ENCODE results near the gene ABLIM1. TPM values are rescaled to one million over a fixed set of nuclear protein-coding genes. Genes with fewer than 3 reads are reported as not detected.
A peak's percentile ranks its signal among the peaks of the same experiment; 100 is the strongest.

Gene ABLIM1
- total RNA-seq, 1 donor from 2014 or later: 70.0 TPM

- Mint-ChIP-seq H3K4me3 (ENCODE audit: unreplicated experiment) (no peak overlapping the region), H3K36me3 (ENCODE audit: low read depth, unreplicated experiment) (no peaks in the 10 kb centered on the region), H3K27me3 (ENCODE audit: low read depth, unreplicated experiment) (peaks cover 1% of the 10 kb centered on the region), H3K9me3 (ENCODE audit: unreplicated experiment) (no peaks in the 10 kb centered on the region), H3K4me1 (ENCODE audit: low read depth, unreplicated experiment) (peaks cover 3% of the 10 kb centered on the region), H3K27ac (ENCODE audit: unreplicated experiment) (peak overlapping the region; percentile 66)
- Histone ChIP-seq H3K9me3 (ENCODE audit: insufficient read depth, low read depth, low read length) (no peaks in the 10 kb centered on the region), H3K4me3 (ENCODE audit: insufficient read depth, low read depth, low read length) (no peak overlapping the region), H3K36me3 (ENCODE audit: insufficient read depth, low read length) (no peaks in the 10 kb centered on the region), H3K27ac (ENCODE audit: low read depth, low read length) (no peak overlapping the region), H3K9ac (ENCODE audit: low read length) (no peak overlapping the region), H3K4me1 (ENCODE audit: insufficient read depth, low read length) (peaks cover 4% of the 10 kb centered on the region), H3K27me3 (ENCODE audit: insufficient read depth, low read length) (no peaks in the 10 kb centered on the region), H3K4me2 (ENCODE audit: low read length) (no peak overlapping the region), H2AFZ (ENCODE audit: low read depth, low read length) (no peak overlapping the region), H3K79me2 (ENCODE audit: insufficient read depth, low read length) (no peaks in the 10 kb centered on the region), H4K20me1 (ENCODE audit: insufficient read depth, low read length) (no peaks in the 10 kb centered on the region)
- FAIRE-seq (no peak), DNase-seq (ENCODE audit: low read depth) (no peak)
- TF ChIP-seq, protein P1, sequence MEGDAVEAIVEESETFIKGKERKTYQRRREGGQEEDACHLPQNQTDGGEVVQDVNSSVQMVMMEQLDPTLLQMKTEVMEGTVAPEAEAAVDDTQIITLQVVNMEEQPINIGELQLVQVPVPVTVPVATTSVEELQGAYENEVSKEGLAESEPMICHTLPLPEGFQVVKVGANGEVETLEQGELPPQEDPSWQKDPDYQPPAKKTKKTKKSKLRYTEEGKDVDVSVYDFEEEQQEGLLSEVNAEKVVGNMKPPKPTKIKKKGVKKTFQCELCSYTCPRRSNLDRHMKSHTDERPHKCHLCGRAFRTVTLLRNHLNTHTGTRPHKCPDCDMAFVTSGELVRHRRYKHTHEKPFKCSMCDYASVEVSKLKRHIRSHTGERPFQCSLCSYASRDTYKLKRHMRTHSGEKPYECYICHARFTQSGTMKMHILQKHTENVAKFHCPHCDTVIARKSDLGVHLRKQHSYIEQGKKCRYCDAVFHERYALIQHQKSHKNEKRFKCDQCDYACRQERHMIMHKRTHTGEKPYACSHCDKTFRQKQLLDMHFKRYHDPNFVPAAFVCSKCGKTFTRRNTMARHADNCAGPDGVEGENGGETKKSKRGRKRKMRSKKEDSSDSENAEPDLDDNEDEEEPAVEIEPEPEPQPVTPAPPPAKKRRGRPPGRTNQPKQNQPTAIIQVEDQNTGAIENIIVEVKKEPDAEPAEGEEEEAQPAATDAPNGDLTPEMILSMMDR (IDR thresholded peaks at IDR 0.05; ENCODE audit: insufficient read depth, low read depth, low read length): peak; percentile 64
- no peak for TF ChIP-seq EZH2 (IDR thresholded peaks at IDR 0.05; ENCODE audit: insufficient read depth, low read length)
Observed at GRCh38 chr10:114703377-114704107, 45.5 kb upstream of the ABLIM1 start.

DNA sequence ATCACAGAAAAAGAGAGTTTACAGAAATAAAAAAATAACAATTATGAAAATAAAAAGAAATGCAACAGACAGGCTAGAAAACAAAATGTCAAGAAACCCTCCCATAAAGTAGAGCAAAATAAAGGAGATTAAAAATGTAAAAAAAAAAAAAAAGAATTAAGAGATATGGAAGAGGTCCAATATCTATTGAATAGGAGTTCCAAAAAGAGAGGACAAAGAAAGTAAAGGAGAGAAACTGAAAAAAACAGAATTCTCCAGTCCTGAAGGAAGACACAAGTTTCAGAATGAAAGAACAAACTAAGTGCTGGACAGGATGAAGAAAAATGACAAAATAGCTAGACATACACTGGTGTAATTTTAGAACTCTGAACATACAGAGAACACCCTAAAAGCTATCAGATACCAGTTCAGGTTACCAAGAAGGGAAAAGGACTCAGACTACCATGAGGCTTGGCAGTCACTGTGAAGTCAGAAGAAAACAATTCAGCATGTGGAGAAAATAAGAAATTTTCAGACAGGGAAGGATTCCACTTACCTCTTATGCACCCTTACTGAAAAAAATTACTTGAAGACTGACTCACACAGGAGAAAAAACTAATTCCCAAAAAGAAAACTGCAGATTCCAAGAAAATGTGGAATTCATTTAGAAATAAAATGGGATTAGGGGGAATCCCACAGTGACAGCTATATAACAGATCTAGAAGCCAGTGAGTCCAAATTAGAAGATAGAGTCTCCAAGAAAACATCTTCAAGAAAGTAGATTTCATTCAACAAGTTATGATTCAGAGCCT, 40.4 kb upstream of the ABLIM1 start:
- H3K36me3 ChIP-seq (ENCODE audit: insufficient read depth, low read length): no peaks in the 10 kb centered on the region
- no peaks in the 10 kb centered on the region for H3K27me3 Mint-ChIP-seq (ENCODE audit: low read depth, unreplicated experiment)
- H3K4me3 Mint-ChIP-seq (ENCODE audit: unreplicated experiment): peak overlapping the region; percentile 29
- TF ChIP-seq EZH2 (IDR thresholded peaks at IDR 0.05; ENCODE audit: insufficient read depth, low read length): no peak
- TF ChIP-seq, protein P1 (IDR thresholded peaks at IDR 0.05; ENCODE audit: insufficient read depth, low read depth, low read length): no peak
- no peaks in the 10 kb centered on the region for H3K9me3 Mint-ChIP-seq (ENCODE audit: unreplicated experiment)
- H3K9ac ChIP-seq (ENCODE audit: low read length): no peak overlapping the region
- H3K4me2 ChIP-seq (ENCODE audit: low read length): peak overlapping the region; percentile 26
- H3K4me3 ChIP-seq (ENCODE audit: insufficient read depth, low read depth, low read length): no peak overlapping the region
- H3K27me3 ChIP-seq (ENCODE audit: insufficient read depth, low read length): no peaks in the 10 kb centered on the region
- no peak overlapping the region for H3K27ac ChIP-seq (ENCODE audit: low read depth, low read length)
- no peaks in the 10 kb centered on the region for H3K9me3 ChIP-seq (ENCODE audit: insufficient read depth, low read depth, low read length)
- no peaks in the 10 kb centered on the region for H3K79me2 ChIP-seq (ENCODE audit: insufficient read depth, low read length)
- peaks cover 7% of the 10 kb centered on the region for H3K4me1 ChIP-seq (ENCODE audit: insufficient read depth, low read length)
- peaks cover 31% of the 10 kb centered on the region for H3K4me1 Mint-ChIP-seq (ENCODE audit: low read depth, unreplicated experiment)
- H3K36me3 Mint-ChIP-seq (ENCODE audit: low read depth, unreplicated experiment): no peaks in the 10 kb centered on the region
- DNase-seq (ENCODE audit: low read depth) (peak; percentile 74), FAIRE-seq (no peak)
- peak overlapping the region; percentile 2 for H2AFZ ChIP-seq (ENCODE audit: low read depth, low read length)
- peak overlapping the region; percentile 89 for H3K27ac Mint-ChIP-seq (ENCODE audit: unreplicated experiment)
- H4K20me1 ChIP-seq (ENCODE audit: insufficient read depth, low read length): no peaks in the 10 kb centered on the region
